CD4-positive, alpha-beta T cell treated with Interleukin-15 for 1 hour (primary cell): ENCODE measurements around the gene MAST2.
"Not testable (repeated sequence)": the region's sequence is repeated elsewhere in the genome, so short reads cannot be mapped to it uniquely, and the experiment has no call there.

Source experiments
- DNase-seq: peaks from one replicate; pipeline ENCODE4 v3.0.0-alpha.2; 2020

MAST2 gene

DNA sequence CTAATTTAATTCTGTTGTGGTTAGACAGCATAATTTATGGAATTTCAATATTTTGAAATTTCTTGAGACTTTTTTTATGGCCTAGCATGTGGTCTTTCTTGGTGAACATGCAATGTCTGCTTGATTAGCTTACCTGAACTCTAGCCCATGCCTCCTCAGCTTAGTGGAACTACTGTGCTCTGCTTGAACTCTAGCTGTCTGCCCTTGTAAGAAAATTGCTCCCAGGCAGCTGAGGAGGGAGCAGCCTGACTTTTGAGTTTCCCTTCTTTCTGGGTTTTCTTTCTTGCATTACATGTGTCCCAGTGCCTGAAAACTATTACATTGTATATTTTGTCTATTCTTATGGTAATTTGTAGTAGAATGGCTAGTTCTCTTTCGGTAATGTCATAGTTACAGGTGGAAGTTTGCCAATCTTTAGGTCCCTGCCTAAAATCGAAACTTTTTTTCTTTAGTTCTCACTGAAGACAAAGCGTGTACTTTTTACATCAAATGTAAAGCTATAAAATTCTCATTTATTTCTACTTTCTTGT lies 105.3 kb downstream of the MAST2 start:
- DNase-seq = no peak

DNA sequence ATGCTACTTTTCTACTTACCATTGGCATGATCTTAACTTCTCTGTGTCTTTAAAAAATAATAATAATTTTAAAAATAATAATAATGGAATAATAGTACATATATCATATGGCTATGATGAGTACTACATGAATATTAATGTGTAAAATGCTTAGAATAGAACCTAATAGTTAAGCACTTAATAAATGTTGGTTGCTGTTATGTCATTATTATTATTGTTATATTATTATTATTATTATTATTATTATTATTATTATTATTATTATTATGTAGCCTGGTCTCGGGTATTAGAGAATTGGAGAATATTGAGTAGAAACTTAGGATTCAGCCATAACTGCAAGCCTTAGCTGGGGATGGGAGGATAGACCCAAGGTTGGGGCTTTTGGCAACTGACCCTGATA lies 108.2 kb downstream of the MAST2 start:
- DNase-seq = no peak

DNA sequence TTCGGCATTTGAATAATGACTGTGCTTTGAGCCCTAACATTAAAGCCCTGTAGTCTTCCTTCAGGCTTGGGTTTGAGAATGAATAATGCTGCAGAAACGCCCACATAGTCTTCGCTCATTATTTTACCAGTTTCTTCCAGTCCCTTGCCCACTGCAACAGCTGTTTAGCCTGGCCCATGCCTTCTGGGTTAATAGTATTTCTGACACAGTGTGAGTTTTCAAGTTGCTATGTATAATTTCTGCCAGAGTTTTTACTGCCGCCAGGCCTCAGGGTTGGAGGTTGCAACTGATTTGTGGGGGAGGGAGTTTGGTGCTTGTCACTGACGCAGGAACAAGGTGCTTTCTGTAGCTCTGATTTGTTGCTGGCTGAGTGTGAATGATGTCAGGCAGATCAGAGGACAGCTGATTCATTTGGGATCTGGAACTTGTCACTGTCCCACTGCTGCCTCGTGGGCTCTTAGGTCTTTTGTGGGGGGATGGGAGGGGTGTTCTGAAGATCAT lies 109.8 kb downstream of the MAST2 start:
- no peak for DNase-seq

DNA sequence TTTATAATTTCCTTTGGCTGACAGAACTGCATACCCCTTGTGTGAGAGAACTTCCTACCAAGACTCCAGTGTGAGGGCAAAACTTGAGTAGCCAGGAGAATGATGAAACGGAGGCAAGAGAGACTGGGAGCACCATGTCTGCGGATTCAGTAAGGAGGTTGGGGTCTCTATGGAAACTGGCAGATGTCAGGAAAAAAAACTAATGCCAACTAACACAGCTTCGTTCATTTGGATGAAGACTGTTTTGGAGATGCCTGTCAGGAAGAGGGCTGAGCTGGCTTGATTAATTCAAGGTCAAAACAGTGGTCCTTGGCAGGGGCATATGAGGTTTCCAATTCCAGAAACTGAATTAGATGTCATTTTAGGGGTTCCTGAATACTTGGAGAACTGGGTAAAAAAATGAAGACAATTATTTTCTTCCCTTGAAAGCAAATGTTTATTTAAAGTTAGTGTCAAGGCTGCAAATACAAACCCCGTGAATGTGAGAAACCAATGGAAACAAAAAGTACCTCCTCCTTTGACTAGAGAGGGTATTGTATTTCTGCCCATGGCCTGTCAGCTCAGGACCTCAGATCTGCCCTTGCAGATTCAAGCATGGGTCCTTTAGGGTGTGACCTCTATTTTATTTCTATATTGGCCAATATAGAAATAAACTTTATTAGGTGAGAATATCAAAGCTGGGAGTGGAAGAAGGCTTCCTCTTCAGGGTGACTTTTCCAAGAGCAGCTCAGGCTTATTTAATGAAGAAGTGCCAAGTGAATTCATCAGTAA lies 110.5 kb downstream of the MAST2 start:
- DNase-seq = no peak

DNA sequence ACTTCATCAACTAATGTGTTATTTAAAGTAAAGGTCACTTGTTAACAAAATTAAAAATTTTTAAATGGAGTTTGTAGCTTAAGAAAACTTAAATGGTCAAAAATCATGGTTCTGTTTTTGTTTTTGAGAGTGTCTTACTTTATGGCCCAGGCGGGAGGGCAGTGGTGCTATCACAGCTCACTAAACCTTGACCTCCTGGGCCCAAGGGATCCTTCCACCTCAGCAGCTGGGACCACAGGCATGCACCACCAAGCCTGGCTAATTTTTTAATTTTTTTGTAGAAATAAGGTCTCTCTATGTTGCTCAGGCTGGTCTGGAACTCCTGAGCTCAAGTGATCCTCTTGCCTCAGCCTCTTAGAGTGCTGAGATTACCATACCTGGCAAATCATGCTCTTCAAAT lies 111.4 kb downstream of the MAST2 start:
- DNase-seq = no peak

DNA sequence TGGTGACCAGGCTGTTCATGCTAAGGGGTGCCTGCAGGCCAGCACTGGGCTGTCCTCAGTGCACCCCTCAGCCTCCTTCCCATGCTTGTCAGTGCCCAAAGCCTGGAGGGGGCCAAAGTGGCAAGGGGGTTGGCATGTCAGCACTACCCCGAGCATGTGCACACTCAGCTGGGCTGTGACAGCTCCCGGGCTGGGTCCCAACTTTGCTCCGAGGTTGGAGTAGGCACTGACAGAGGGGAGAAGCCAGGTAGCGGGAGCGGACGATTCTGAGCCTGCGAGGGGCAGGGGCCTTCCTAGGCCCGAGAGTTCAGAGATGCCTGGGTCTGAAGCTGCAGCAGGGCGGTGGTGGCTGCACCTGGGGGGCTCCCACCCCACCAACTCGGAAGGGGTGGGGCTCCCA lies 119.0 kb downstream of the MAST2 start:
- no peak for DNase-seq

DNA sequence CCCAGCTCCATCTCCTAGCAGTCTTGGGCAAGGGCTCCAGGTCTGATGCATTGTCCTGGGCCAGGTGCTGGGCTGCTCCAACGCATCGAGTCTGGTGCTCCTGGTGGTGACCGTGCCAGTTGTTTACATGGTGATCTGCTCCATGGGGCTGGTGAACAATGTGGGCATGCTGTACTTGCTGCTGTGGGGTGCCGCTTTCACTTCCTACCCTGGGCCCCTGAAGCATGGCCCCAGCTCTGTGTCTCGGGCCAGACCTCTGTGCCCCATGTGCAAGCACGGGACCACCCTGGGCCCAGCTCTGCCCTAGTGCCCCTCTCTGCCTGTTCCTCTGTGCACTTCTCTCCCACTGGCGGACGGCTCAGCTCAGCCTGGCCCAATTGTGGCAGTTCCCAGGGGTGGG lies 119.4 kb downstream of the MAST2 start:
- no peak for DNase-seq

DNA sequence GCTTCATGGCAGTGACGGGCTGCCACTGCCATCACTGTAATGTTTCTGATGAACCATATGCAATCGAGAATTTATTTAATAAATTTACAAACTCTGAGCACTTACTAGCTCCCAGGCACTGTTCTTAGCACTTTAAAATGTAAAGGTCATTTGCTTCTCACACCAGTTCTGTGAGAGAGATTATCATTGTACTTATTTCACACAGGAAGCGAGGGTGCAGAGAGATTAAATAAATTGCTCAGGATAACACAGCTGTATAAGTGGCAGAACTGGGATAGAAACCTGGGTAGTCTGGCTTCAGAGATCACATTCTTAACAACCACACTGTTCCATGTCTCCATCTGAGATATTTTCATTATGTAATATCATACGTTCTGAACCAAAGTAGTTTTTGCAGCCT lies 119.9 kb downstream of the MAST2 start:
- DNase-seq = no peak

DNA sequence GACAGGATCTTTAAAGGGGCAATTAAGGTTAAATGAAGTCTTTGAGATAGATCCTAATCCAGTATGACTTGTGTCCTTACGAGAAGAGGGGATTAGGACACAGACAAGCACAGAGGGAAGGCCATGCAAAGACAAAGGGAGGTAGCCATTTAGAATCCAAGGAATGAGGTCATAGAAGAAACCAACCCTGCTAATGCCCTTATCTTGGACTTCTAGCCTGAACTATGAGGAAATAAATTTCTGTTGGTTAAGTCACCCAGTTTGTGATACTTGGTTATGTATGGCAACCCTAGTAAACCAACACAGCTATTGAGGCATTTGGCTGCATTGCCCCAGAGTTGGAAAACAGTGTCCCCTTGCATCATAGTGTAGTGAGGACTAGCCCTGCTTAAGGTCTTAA lies 121.3 kb downstream of the MAST2 start:
- DNase-seq = no peak

DNA sequence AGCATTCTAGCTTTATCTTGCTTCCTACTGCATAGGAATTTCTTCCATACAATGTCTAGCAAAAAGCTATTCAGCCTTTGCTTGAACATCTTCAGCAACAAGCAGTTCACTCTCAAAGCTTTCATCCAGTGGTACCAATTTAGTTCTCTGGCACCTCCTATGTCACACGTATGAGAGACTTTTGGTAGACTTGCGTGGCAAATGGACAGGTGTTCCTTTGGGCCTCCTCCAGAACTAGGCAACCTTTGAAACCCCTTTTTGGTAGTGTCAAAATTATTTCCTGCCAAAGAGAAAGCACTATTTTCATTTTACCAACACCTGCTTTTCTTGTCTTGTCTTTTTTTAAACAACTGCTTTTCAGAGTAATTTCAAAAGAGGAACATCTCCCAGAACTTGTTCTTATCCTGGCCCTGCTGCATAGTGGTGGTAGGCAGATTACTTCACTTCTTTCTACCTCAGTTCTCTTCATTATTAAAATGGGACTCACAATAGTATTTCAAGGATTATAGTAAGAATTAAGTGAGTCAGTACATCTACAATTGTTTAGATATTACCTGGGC lies 122.4 kb downstream of the MAST2 start:
- DNase-seq = no peak

DNA sequence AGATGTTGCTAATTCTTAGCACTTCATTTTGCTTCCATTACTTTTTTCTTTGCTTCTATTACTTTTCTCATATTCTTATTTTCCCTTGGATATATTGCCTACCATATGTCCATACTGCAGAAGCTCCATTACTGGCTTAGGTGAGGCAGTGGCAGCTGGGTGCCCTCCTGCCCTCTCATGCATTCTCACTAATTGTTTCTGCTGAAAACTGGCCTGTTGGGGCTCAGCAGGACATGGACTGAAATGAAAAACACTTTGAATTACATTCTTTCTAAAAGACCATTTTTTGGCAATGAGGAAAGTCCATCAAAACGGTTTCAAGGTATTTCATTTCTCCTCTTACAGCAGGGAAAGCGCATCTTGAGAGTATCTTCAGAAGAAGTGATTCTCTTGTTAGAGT lies 122.9 kb downstream of the MAST2 start:
- DNase-seq = no peak

DNA sequence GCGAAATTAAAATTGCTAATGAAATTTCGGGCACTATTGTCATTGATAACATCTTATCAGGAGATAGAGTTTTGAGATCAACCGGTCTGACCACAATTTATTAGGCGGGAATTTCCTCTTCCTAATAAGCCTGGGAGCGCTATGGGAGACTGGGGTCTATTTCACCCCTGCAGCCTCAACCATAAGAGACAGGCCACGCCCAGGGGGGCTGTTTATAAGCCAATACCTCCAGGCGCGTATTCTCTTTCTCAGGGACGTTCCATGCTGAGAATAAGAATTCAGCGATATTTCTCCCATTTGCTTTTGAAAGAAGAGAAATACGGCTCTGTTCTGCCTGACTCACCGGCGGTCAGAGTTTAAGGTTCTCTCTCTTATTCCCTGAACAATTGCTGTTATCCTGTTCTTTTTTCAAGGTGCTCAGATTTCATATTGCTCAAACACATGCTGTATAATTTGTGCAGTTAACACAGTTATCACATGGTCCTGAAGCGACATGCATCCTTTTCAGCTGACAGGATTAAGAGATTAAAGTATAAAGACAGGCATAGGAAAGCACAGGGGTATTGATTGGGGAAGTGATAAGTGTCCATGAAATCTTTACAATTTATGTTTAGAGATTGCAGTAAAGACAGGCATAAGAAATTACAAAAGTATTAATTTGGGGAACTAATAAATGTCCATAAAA lies 124.0 kb downstream of the MAST2 start:
- not testable (repeated sequence) for DNase-seq

DNA sequence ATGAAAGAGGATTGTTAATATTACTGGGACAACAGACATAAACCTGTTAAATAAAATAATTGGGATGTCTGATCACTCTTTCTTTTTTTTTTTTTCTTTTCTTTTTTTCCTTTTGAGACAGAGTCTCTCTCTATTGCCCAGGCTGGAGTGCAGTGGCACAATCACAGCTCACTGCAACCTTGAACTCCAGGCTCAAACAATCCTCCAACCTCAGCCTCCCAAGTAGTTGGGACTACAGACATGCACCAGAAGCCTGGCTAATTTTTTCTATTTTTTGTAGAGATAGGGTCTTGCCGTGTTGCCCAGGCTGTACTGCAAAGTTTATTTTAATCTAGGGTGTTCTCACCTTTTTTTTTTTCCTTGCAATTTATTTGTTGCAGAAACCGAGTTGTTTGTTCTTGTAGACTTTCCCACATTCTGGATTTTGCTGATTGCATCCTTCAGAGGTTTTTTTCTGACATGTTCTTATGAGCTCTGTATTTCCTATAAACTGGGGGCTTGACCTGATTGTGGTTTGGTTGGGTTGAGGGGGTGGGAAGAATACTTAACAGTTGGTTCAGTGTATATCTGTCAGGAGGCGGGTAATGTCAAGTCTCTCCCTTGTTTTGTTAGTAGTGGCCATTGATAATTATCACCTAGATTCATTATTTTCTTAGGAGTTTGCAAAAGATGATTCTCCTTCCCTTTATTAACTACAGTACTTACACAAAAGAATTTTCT lies 125.2 kb downstream of the MAST2 start:
- no peak for DNase-seq

DNA sequence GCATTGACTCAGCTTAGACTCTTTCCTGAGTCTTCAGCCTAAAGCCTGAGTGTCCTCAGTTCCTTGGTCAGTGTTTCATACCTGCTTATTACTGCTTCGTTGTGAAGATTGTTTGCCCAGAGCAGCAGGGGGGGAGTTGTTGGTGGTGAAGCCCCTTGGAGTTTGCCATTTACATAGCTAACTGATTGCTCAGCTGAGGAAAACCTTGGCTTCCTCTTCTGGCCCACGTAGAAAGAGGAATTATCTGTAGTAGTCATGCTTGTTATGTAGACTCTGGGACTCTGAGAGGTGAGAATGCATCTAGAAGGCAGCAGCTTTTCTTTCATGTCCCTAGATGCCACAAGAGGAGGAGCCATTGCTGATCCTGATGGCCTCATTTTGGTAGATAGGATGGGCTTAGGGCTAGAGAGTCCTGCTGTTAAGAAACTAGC lies 125.9 kb downstream of the MAST2 start:
- no peak for DNase-seq

DNA sequence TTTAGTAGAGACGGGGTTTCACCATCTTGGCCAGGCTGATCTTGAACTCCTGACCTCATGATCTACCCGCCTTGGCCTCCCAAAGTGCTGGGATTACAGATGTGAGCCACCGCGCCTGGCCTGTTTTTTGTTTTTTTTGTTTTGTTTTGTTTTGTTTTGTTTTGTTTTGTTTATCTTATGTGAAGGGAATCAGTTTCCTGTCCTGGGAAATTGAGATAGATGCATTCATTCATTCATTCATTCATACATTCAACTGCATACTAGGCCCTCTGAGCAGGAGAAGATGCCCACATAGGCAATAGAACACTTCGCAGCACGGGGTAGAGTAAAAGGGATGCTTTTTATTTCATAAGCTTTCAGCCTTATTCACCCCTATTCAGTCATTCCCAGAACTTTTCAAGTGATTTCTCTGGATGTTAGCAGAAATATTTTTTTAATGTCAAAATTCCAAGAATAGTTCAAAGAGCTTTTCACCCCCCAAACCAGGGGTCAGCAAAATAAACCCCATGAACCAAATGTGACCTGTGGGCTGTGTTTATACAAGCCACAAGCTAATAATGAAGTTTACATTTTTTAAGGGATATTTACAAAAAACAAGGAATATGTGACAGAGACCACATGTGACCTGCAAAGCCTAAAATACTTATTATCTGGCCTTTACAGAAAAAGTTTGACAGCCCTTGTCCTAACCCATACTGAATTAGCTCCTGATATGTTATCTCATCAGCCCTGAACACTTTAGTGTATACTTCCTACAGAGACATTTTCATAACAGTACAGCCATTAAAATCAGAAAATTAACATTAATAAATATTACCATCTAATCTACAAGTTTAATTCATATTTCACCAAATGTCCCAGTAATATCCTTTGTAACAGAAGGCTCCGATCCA lies 127.1 kb downstream of the MAST2 start:
- DNase-seq = no peak

DNA sequence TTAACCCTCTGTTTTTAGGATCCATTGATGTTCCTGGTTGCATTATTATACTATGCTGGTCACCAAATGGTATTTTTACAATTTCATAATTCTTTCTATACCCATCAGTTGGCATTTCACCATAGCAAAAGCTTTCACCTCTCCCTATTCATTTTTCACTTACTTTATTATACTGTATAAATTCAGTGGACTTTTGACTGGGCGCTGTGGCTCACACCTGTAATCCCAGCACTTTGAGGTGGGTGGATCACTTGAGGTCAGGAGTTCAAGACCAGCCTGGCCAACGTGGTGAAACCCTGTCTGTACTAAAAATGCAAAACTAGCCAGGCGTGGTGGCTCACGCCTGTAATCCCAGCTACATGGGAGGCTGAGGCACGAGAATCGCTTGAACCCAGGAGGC lies 128.8 kb downstream of the MAST2 start:
- not testable (repeated sequence) for DNase-seq

DNA sequence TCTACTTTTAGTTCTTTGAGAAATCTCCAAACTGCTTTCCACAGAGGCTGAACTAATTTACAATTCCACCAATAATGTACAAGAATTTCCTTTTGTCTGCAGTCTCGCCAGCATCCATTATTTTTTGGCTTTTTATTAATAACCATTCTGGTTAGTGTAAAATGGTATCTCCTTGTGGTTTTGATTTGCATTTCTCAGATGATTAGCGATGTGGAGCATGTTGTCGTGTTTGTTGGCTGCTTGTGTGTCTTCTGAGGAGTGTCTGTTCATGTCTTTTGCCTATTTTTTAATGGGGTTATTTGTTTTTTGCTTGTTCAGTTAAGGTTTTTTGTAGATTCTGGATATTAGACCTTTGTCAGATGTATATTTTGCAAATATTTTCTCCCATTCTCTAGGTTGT lies 131.5 kb downstream of the MAST2 start:
- no peak for DNase-seq

DNA sequence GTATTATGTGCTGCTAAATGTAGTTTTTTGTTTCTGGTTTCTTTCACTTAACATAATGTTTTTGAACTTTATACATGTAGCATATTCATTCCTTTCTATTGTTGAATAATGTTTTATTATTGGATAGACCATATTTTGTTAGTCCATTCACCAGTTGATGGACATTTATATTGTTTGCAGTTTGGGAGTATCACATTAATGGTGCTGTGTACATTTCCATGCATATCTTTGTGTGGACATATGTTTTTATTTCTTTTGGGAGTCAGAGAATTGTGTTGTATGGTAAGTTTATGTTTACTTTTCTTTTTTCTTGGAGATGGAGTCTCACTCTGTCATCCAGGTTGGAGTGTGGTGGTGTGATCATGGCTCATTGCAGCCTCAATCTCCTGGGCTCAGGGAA lies 134.6 kb downstream of the MAST2 start:
- DNase-seq = no peak

DNA sequence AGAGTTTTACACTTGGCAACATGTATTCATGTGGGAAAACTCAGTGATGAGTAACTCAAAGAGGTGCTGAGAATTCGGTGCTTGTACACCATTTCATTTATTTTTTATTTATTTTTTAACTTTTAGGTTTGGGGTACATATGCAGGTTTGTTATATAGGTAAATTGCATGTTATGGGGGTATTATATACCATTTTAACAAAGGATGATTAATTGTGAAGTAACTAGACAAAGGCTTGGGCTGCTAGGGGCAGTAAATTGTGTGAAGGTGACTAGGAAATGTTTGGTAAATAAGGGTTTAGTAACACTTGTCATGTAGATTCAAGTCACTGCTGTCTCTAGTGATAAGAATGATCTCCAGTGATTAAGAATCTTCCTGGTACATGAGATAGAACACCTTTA lies 139.0 kb downstream of the MAST2 start:
- no peak for DNase-seq

DNA sequence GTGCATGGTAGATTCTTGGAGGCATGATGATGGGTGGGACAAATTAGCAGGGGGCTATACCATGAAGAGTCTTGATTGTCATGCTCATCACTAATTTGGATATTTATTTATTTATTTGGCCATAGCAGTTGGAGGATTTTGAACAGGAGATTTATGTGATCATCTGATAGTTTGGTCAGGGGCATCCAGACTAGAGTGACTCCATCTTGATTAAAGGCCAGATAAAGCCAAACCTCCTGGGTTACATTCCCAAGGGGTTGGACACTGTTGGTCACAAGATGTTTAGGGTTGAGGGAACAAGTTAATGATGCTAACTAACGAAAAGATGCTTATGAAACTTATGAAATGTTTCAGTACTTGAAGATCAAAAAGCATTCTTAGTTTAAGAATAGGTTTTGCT lies 139.8 kb downstream of the MAST2 start:
- DNase-seq = no peak

DNA sequence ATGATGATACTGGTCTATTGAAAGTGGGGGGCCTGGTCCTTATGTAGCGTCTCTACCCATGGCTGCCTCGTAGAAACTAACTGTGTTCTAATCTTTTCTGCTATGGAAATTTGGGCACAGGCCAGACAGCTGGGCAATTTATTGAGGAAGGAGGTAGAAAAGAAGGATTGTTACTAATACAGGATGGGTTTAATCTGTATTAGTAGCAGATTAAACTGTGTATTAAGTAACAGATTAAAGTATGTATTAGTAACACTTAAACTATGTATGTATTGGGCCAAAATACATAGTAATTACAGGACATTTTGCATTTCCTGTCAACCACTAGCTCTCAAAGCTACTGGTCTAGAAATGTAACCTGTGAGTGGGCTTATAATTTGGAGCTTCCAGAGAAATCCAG lies 142.0 kb downstream of the MAST2 start:
- DNase-seq = no peak

DNA sequence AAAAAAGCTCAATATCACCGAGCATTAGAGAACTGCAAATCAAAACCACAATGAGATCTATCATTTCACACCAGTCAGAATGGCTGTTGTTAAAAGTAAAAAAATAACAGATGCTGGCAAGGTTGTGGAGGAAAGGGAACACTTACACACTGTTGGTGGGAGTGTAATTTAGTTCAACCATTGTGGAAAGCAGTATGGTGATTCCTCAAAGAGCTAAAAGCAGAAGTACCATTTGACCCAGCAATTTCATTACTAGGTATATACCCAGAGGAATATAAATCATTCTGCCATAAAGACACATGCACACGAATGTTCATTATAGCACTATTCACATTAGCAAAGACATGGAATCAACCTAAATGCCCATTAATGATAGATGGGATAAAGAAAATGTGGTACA lies 146.1 kb downstream of the MAST2 start:
- not testable (repeated sequence) for DNase-seq
